ENCODE data around the gene CTNNA1.
"Not testable (repeated sequence)": the region's sequence is repeated elsewhere in the genome, so short reads cannot be mapped to it uniquely, and the experiment has no call there.

Gene CTNNA1

DNA sequence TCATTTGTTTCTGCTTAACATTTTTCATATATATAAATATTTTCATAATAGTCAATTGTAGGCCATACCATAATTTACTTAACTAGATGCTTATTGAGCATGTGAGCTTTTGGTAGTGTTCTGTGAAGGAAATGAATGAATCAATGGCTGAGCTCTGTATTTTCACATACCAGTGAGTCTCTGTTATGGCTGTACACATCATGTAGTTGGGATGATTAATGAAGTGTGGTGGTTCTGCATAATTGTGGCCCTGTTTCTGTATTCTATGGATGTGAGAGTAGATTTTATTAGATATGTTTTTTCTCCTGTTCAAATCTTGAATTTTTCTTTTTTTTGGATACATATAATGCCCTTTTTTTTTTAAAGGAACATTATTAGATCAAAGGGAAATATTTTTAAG is 56.2 kb downstream of the CTNNA1 start:
- DNase-seq (ENCODE audit: low read depth), result no peak

DNA sequence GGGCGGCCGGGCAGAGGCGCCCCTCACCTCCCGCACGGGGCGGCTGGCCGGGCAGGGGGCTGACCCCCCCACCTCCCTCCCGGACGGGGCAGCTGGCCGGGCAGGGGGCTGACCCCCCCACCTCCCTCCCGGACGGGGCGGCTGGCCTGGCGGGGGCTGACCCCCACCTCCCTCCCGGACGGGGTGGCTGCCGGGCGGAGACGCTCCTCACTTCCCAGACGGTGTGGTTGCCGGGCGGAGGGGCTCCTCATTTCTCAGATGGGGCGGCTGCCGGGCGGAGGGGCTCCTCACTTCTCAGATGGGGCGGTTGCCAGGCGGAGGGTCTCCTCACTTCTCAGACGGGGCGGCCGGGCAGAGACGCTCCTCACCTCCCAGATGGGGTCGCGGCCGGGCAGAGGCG is 57.6 kb downstream of the CTNNA1 start:
- DNase-seq (ENCODE audit: low read depth), result not testable (repeated sequence)

DNA sequence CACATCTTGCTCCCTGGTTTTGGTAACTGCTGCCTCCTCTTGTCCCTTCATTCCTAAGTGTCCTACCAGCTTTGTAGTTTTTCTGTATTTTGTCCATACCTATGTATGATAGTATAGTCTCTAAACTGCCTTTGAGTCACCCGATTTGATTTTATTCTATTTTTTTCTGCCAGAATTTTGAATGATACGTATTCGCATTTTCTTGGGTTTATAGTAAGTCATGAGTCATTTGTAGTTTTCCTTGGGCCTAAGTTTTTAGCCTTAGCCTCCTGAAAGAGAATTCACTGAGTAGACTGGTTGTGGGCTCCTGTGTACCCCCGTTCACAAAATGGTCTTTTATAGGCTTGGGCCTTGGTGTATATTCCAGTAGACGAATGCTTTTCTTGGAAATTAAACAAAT is 62.3 kb downstream of the CTNNA1 start:
- DNase-seq (ENCODE audit: low read depth), result no peak

DNA sequence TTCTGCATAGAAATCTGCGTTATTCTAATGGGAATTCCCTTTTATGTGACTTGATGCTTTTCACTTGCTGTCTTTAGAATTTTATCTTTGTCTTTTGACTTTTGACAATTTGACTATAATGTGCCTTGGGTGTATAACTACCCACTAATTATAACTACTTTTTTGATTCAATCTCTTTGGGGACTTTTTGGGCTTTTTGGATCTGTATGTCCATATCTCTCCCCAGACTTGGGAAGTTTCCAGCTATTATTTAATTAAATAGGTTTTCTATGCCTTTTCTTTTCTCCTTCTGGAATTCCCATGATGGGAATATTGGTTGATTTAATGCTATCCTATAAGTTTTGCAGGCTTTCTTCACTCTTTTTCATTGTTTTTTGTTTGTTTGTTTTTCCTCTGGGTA is 64.0 kb downstream of the CTNNA1 start:
- no peak for DNase-seq (ENCODE audit: low read depth)

- DNase-seq (ENCODE audit: low read depth), result no peak
Measured at GRCh38 chr5:138819081-138819480, 65.9 kb downstream of the CTNNA1 start.

- DNase-seq (ENCODE audit: low read depth), result no peak
Measured at GRCh38 chr5:138820695-138821094, 67.5 kb downstream of the CTNNA1 start.

DNA sequence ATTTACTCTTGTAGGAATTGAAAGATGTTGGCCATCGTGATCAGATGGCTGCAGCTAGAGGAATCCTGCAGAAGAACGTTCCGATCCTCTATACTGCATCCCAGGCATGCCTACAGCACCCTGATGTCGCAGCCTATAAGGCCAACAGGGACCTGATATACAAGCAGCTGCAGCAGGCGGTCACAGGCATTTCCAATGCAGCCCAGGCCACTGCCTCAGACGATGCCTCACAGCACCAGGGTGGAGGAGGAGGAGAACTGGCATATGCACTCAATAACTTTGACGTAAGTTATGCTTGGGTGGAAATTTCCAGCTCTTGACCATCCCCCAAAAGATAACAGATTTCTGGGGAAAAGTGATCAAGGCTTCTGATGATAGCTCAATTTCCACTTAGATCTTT is 71.3 kb downstream of the CTNNA1 start:
- no peak for DNase-seq (ENCODE audit: low read depth)

DNA sequence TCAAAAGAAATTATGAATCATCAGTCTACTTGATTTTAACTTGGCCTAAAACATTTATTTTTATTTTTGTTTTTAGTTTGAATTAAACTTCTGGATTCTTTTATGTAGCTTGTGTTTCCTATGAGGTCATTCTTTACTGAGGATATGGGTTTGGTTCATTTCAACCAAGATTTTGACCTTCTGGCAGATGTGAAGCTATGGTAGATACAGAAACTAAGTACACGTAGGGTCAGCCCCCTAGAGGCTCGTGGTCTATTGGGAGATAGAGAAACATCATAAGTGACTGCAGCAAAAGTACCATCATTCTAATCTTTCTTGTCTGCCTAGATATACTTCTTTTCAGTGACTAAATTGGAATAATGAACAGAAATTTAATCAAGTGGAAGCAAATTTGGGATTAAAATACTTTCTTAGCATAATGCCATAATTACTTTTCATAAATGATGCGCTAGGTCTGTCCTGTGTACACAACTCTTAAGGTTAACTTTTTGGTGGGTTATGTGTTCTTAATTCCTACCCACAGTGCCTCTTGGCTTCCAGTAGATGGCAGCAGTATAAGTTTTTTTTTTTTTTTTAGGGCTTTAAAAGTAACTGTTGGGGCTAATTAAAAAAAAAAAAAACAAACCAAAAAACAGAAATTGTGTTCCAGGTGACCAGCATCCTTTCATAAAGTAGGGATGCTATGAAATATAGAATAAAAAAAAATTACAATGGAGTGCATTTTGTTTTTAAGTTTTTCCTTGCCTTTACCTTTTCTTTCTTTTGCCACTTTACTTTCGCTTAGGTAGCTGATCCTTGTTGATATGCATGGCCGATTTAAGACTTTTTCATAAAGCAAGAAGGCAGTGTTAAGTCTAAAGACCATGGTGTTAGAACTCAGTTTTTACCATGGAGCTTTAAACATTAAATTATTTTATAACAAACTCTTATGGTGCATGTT is 72.0 kb downstream of the CTNNA1 start:
- no peak for DNase-seq (ENCODE audit: low read depth)

DNA sequence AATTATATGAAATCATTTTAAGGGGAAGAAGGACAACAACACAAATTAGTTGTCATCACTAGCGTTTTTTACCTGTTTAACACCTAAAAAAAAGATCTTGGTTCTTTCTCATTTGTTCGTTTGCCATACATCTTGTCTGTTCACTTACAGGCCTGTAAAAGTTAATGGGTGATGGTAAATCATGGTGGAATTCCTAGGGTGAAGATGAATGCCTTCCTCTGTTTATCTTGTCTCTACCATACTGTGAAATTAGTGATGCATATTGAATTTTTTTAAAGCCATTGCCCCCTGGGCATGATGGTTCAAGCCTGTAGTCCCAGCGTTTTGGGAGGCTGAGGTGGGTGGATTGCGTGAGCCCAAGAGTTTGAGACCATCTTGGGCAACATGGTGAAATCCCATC is 75.3 kb downstream of the CTNNA1 start:
- no peak for DNase-seq (ENCODE audit: low read depth)

GRCh38 chr5:138829341-138829740 is 76.1 kb downstream of the CTNNA1 start:
- DNase-seq (ENCODE audit: low read depth), result no peak

- DNase-seq (ENCODE audit: low read depth), result no peak
Measured at GRCh38 chr5:138831703-138832102, 78.5 kb downstream of the CTNNA1 start.

DNA sequence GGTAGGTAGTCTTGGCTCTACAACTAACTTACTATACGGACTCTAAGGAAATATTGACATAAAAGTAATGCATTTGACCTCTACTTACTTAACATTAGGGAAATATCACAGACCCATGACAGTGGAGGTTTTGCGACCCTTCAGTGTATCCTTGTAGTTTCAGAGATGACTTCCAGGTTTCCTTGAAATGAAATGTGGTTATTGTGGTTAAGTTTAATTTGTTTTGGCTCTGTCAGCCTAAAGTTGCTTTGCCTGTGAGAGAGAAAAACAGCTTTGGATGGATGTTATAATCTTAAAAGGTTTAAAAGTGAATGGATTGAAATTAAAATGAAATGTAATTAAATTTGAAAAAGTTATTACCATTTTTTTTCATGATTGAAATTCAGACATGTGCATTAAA is 79.0 kb downstream of the CTNNA1 start:
- no peak for DNase-seq (ENCODE audit: low read depth)

DNA sequence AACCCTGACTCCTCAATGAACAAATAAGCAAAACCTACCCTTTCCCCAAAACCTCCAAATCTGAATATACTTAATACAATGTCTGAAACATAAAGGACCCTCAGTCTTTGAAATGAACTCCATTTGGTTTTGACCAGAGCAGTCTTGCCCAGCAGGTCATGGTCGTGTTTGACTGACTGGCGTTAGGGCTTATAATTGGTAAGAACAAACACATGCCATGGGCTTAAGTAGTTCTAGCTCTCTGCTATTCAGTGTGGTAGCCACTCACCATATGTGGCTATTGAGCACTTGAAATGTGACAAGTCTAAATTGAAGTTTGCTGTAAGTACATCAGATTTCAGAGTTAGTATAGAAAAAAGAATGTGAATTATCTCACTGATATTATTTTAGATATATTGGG is 79.9 kb downstream of the CTNNA1 start:
- DNase-seq (ENCODE audit: low read depth), result no peak

GRCh38 chr5:138833726-138834480 is 80.7 kb downstream of the CTNNA1 start:
- DNase-seq (ENCODE audit: low read depth), result no peak

DNA sequence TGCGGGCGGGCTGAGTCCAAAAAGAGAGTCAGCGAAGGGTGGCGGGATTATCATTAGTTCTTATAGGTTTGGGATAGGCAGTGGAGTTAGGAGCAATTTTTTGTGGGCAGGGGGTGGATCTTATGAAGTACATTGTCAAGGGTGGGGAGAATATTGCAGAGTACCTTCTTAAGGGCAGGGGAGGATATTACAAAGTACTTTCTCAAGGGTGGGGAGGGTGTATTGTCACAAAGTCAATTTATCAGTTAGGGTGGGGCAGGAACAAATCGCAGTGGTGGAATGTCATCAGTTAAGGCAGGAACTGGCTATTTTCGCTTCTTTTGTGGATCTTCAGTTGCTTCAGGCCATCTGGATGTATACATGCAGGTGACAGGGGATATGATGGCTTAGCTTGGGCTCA is 81.6 kb downstream of the CTNNA1 start:
- DNase-seq (ENCODE audit: low read depth), result not testable (repeated sequence)

DNA sequence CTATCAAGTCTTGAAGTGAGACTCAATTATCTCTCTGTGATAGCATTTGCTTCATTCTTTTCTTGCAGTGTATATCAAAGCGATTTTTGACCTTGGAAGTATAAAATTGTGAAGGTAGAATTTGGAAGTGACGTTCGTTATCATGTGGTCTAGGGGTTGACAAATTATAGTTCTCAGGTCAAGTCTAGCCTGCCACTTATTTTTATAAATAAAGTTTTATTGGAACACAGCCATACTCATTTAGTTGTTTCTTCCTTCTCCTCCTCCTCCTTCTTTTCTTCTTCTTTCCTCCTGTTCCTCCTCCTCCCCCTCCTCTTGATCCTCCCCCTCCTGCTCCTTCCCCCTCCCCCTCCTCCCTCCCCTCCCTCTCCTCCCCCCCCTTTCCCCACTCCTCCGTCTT is 83.9 kb downstream of the CTNNA1 start:
- no peak for DNase-seq (ENCODE audit: low read depth)

DNA sequence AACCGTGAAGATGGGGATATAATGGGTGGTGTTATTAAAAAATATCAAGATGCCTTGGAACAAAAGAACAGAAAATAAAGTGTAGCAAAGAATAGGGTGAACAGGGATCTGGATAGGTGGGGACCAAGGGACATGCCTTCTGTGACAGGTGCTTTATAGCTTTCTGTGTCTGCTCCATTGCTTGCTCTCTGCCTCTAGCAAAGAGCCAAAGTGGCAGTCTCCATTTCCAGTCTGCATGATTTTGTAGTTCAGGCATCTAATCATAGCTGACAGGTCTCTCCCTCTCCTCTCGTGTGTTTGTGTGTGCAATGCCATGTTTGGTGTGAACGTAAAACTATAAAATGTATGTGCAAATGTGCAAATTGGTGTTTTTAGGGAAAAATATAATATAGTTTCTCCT is 86.9 kb downstream of the CTNNA1 start:
- no peak for DNase-seq (ENCODE audit: low read depth)

- no peak for DNase-seq (ENCODE audit: low read depth)
Measured at GRCh38 chr5:138841531-138841930, 88.3 kb downstream of the CTNNA1 start.

- DNase-seq (ENCODE audit: low read depth), result no peak
Measured at GRCh38 chr5:138843316-138844124, 90.3 kb downstream of the CTNNA1 start.

- DNase-seq (ENCODE audit: low read depth), result no peak
Measured at GRCh38 chr5:138844125-138844461, 90.9 kb downstream of the CTNNA1 start.

GRCh38 chr5:138844812-138845513 is 91.7 kb downstream of the CTNNA1 start:
- DNase-seq (ENCODE audit: low read depth), result no peak

DNA sequence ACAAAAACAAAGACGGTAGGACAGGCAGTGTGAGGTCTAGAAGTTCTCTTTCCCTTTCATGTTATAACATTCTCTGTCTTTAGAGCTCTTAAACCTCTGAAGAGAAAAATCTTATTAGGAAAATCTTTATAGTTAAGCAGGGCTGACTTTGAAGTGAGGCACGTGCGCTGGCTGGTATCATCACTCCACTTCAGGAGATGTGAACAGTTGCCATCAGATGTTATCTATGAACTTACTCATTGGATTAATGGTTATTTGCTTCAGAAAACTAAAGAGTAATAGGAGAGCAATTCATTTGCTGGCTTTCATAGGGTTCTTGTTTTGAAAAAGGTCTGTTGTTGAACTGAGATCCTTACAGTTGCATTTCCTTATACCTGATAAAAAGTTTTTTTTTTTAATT is 96.2 kb downstream of the CTNNA1 start:
- no peak for DNase-seq (ENCODE audit: low read depth)

Measured in T-helper 22 cell (primary cell).